ENCODE results near the gene TBC1D10A.
"Not testable (repeated sequence)": the region's sequence is repeated elsewhere in the genome, so short reads cannot be mapped to it uniquely, and the experiment has no call there.

Gene TBC1D10A

GRCh38 chr22:30344447-30345200 is 17.9 kb upstream of the TBC1D10A start:
- DNase-seq: no peak

GRCh38 chr22:30340911-30341685 is 14.4 kb upstream of the TBC1D10A start:
- no peak for DNase-seq

GRCh38 chr22:30338802-30339201 is 12.1 kb upstream of the TBC1D10A start:
- no peak for DNase-seq

- not testable (repeated sequence) for DNase-seq
These were observed 11.6 kb upstream of the TBC1D10A start for GRCh38 chr22:30338341-30338740.

- DNase-seq: no peak
These were observed 10.7 kb upstream of the TBC1D10A start for GRCh38 chr22:30337461-30337778.

- no peak for DNase-seq
These were observed 10.2 kb upstream of the TBC1D10A start for GRCh38 chr22:30336752-30337460.

DNA sequence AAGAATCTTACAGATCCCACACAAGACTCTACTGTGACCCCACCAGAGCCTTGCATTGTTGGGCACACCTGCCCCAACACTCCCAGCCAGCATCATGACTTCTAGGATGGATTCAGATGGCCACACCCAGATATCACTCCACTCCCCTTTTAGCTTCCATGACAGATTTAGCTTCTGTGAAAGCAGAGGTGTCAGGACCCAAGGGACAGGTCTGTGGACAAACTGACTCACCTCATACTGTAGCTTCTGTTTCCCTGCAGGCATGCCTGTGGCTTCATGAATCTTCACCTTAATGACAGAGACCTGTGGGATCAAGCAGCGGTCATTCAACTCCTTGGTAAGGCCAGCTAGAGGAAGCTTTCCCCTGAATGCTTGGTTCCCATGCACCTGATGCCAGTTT is 8.5 kb upstream of the TBC1D10A start:
- DNase-seq: no peak

DNA sequence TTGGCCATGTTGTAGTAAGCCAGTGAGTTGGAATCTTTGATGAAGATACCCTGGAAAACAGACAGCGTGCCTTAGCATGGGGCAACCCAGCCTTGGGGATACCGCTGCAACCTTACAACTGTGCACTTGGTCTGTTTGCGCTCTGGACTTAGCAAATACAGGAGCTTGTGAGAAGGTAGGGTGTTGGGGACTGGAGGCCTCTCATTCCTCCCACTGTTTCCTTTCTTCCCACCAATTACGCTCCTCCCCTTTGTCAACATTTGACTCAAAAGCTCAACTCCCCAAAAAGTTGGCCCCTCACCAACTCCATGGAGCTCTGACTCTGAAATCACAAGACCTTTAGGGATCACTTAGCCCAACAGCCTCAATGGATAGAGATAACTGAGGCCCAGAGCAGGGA is 7.9 kb upstream of the TBC1D10A start:
- no peak for DNase-seq

DNA sequence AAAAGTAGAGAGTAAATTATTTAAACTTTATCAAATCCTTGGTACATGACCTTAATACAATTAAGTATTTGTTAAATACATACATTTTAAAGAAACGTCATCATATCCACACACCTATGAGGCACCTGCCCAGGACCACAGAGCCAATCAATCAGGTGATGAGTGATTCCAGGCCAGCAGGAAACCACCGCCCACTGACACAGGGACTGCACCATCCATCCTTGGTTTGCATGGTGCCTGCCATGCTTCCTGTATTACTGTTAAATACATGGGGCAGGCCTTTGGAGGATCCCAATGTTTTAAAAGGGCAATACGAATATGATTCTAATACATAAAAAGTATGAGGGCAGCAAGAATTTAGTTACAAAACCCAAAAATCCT is 7.0 kb upstream of the TBC1D10A start:
- no peak for DNase-seq

GRCh38 chr22:30332994-30333706 is 6.4 kb upstream of the TBC1D10A start:
- no peak for DNase-seq

DNA sequence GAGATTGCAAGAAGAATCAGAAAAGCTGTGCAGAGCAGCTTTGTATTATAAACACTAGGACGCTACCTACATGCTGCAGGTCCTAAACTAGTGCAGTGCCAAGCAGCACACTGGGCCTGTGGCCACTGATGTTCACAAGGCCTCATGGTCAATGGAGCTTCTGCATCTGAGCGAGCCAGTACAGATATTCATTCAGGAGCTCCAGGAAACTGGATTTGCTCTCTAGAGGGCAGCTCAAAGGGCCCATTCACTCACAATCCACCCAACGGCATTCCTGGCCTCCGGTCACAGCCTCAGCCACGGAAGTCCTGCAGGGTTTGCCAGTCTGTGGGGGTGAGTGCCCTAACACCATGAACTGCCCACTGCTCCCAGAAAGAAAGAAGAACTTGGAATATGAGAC is 5.8 kb upstream of the TBC1D10A start:
- no peak for DNase-seq

- DNase-seq: no peak
These were observed 1.8 kb upstream of the TBC1D10A start for GRCh38 chr22:30328466-30329049.

DNA sequence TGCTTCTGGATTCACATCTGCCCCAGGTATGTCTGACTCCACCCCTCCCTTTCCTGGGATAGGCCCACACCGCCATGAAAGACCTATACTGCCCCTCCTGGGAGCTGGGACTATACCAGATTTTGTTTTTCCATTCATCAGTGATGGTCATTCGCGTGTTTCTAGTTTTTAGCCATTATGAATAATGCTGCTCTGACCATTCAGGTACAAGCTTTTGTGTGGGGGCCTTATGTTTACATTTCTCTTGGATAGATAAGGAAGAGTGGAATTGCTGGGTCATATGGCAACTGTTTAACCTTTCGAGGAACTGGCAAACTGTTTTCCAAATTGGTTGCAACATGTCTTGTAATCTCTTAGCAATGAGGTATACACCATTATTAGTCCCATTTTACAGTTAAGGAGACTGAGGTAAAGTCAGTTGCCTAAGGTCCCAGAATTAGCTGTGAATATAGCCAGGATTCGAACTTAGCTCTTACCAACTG is 1.2 kb upstream of the TBC1D10A start:
- no peak for DNase-seq

GRCh38 chr22:30326255-30326705 is 461 bp downstream of the TBC1D10A start:
- no peak for DNase-seq

DNA sequence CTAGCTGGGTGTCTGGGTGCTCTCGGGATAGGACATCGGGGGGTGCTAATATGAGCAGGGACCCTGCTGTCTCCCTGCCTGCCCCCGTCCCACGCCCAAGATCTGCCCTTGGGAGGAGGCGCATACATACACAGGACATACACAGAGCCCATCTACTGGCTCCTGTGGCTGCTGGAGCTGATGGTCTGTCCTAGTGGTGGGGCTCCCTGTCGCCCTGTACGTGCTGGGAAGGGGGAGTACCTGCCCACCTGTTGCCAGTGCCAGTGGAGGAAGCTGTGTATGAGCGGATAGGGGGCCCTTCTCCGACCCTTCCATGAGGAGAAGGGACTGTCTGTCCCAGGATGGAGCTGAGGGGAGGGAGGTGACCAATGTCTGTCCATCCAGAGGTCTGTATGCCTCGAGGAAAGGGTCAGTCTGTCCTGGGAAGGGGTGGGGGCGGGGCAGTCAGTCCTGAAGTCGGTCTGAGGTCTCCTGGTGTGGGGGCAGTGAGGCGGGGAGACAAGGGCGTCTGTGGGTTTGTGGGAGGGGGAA is 952 bp downstream of the TBC1D10A start:
- no peak for DNase-seq

DNA sequence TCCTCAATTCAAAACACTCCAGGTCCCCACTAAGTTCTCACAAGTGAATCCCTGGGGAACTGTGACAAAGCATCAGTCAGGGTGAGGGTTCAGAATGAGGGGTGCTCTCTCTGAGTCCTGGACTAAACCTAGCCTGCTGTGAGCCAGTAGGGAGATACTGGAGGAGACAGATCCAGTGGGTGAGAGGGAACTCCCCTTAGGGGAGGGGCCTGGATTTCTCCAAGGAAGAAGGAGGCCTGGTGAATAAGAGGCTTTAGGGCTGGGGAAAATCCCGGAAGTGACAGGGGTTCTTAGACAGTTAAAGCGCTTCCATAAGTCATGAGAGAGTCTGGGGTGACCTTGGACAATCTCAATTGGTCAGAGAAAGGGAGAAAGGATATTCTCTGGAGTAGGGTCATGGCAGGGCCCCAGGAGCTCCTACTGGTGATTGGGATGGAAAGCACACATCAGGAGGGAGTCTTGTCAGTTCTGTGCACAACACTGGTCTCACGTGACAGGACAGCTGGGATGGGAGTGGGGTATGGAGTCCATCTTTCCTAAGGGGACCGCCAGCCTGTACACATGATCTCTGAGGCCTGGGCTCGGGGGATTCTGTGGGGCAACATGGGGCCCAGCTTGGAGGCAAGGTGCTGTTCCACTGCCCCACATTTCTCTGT is 1.5 kb downstream of the TBC1D10A start:
- peak; percentile 59 for DNase-seq

- DNase-seq: peak; percentile 58
These were observed 2.6 kb downstream of the TBC1D10A start for GRCh38 chr22:30324014-30324730.

DNA sequence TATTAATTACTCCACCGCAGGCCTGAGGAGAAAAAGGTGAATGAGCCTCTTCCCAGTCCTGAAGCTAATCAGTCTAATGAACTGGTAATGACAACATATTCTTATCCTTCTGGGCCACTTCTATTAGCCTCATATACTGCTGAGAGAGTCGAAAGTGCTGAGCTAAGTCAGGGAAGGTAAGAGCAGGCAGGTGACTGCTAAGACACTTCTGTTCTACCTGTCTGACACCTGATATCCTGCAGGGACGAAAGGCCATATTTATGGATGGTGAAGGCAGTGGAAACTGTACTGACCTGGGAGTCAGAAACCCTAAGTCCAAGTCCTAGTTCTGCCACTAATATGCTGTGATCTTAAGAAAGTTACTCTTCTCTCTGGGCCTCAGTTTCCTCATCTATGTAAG is 3.5 kb downstream of the TBC1D10A start:
- no peak for DNase-seq

DNA sequence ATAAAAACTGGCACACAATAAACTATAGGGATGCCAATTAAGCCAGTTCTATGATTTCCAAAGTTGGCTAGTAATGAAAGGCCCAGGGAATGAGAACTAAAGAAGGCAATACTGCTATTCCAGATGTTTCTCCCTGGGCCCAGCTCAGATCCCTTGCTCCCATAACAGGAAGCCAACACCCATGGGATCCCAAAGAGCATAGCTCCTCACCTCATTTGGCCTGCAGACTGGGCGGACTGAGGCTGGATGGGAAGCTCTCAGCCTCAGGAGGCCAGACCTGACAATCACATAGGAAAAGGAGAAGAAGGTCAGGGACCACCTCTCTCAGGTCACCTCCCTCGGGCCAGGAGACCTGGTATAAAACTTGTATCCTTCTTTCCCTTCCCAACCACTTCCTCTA is 5.3 kb downstream of the TBC1D10A start:
- DNase-seq: no peak

- DNase-seq: no peak
These were observed 6.7 kb downstream of the TBC1D10A start for GRCh38 chr22:30320021-30320556.
